GM12892 (cell line): Measurements from ENCODE around the gene GNA12.

Experiments used
- POLR2A ChIP-seq: IDR thresholded peaks from 2 replicates; pipeline ENCODE4 v1.6.1; 2011; ENCODE audit warnings: low read depth, low read length, control low read depth
- POLR2AphosphoS5 ChIP-seq: IDR thresholded peaks from 2 replicates; pipeline ENCODE4 v1.6.1; 2011; ENCODE audit warnings: low read depth, low read length, control low read depth
- TAF1 ChIP-seq: IDR thresholded peaks from 2 replicates; pipeline ENCODE4 v1.6.1; 2011; ENCODE audit warnings: low read depth, mild to moderate bottlenecking, control low read depth, low read length, borderline replicate concordance

GRCh38 chr7:2872296-2872874 is 28.3 kb upstream of the GNA12 start:
- no peak for TF ChIP-seq POLR2A
- no peak for TF ChIP-seq POLR2AphosphoS5
- no peak for TF ChIP-seq TAF1
